Right ventricle myocardium superior (tissue), 1 donor: Measurements from ENCODE around the gene SCT. TPM values are rescaled to one million over a fixed set of nuclear protein-coding genes. Genes with fewer than 3 reads are reported as not detected.

Experiments used
- ATAC-seq: fragments of 200-7000 bp; cut with Tn5 transposase; one replicate; pipeline ENCODE4 v1.9.1; 2020; ENCODE audit warnings: mild to moderate bottlenecking; ENCODE audit not compliant: poor library complexity
- DNase-seq: peaks from one replicate; pipeline ENCODE4 v3.0.0-alpha.2; 2020
- intact Hi-C: fragments of 100-400 bp; cut with DNase I; formaldehyde crosslinking; loops from one replicate; pipeline ENCODE4 v1.11.2; 2022
- total RNA-seq: library from RNA; stranded (reverse); fragmentation: NEBNext Ultra II Directional; extraction: Animal tissue kit (Norgen Biotek cat#: 25700); gene quantifications from one replicate; pipeline ENCODE4 v1.2.1, GENCODE V29; 2021
- donor health status: DM: no; HTN: yes; CAD: no; lungs with severe emphysema.

Gene SCT
- total RNA-seq, 1 donor from 2014 or later, result not detected

- intact Hi-C loops, result no loop called here
- ATAC-seq, result no peak
- DNase-seq, result no peak
Observed at GRCh38 chr11:576811-577610, 50.0 kb downstream of the SCT start.

Other genes starting within 250 kb of the SCT start
- 0.86 TPM for gene PKP3, start 233.0 kb downstream of the SCT start, total RNA-seq
- gene SIGIRR, start 212.2 kb downstream of the SCT start, total RNA-seq, result 38.6 TPM
- 0.08 TPM for gene ANO9, start 185.2 kb downstream of the SCT start, total RNA-seq
- 25.5 TPM for gene PTDSS2, start 176.9 kb downstream of the SCT start, total RNA-seq
- 171 TPM for gene RNH1, start 119.9 kb downstream of the SCT start, total RNA-seq
- gene HRAS, start 91.6 kb downstream of the SCT start, total RNA-seq, result 60.5 TPM
- 0.13 TPM for gene LRRC56, start 89.7 kb downstream of the SCT start, total RNA-seq
- 0.22 TPM for gene LMNTD2, start 66.4 kb downstream of the SCT start, total RNA-seq
- gene RASSF7, start 66.2 kb downstream of the SCT start, total RNA-seq, result 4.4 TPM
- 16.5 TPM for gene PHRF1, start 50.7 kb downstream of the SCT start, total RNA-seq
- gene IRF7, start 11.2 kb downstream of the SCT start, total RNA-seq, result 7.5 TPM
- not detected for gene CDHR5, start 2.2 kb downstream of the SCT start, total RNA-seq
- not detected for gene DRD4, start 10.1 kb upstream of the SCT start, total RNA-seq
- 22.1 TPM for gene DEAF1, start 68.0 kb upstream of the SCT start, total RNA-seq
- 9.1 TPM for gene TMEM80, start 68.6 kb upstream of the SCT start, total RNA-seq
- gene EPS8L2, start 79.0 kb upstream of the SCT start, total RNA-seq, result 3.2 TPM
- 90.1 TPM for gene TALDO1, start 120.3 kb upstream of the SCT start, total RNA-seq
- gene GATD1, start 150.3 kb upstream of the SCT start, total RNA-seq, result 17.4 TPM
- 0.19 TPM for gene CEND1, start 162.9 kb upstream of the SCT start, total RNA-seq
- 3.4 TPM for gene SLC25A22, start 171.1 kb upstream of the SCT start, total RNA-seq
- 7.3 TPM for gene PIDD1, start 178.1 kb upstream of the SCT start, total RNA-seq
- 982 TPM for gene RPLP2, start 182.8 kb upstream of the SCT start, total RNA-seq
- gene PNPLA2, start 191.7 kb upstream of the SCT start, total RNA-seq, result 346 TPM
- gene CRACR2B, start 200.7 kb upstream of the SCT start, total RNA-seq, result 18.9 TPM
- 405 TPM for gene CD151, start 205.8 kb upstream of the SCT start, total RNA-seq
- 267 TPM for gene POLR2L, start 215.3 kb upstream of the SCT start, total RNA-seq
- 40.5 TPM for gene TSPAN4, start 215.7 kb upstream of the SCT start, total RNA-seq